Measurements from ENCODE around the gene IL17C.

The IL17C gene

GRCh38 chr16:88687254-88687576 is 48.8 kb downstream of the IL17C start:
- FAIRE-seq = no peak

- no peak for FAIRE-seq
Observed at GRCh38 chr16:88687676-88688012, 49.3 kb downstream of the IL17C start.

DNA sequence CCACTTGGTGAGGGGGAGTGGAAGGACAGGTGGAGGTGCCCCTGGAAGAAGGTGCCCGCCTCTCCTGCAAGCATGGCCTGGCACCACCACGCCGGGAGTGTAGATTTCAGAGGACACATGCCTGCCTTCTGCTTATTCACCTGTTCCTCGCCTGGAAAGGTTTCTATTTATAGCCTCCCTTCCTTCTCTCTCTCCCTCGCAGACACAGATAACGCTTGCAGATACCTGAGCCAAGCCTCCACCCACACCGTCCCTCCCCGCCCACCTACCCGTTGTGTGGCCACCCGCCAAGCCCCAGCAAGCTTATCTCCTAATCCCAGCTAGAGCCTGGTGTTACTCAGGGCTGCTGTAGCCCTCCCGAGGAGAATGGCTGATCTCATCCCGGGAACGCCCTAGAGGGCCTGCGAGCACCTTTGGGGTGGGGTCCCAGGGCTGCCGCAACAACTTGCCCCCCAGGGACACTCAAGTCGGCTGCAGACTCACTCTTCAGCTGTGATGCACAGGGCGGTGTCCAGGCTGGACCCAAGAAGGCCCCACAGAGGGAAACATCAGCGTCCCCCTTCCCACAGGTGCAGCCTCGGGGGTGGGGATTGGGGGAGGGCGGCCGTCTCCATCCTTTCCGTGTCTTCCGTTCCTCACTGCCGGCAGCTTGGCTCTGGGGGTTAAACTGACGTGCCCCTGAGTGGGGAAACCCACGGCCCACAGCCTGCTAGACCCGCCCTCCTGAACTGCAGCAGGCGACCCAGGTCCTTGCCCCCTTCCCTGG is 49.8 kb downstream of the IL17C start:
- FAIRE-seq = no peak
